GM19468 (cell line): Measurements from ENCODE around the gene AMBN.
A peak's percentile ranks its signal among the peaks of the same experiment; 100 is the strongest.

Experiments used
- ATAC-seq: cut with Tn5 transposase; IDR thresholded peaks from one replicate; pipeline ENCODE4 v1.9.1; 2021; ENCODE audit warnings: mild to moderate bottlenecking, moderate library complexity, moderate number of reproducible peaks; ENCODE audit not compliant: unreplicated experiment; ENCODE audit errors: extremely low read depth

AMBN gene

GRCh38 chr4:70591955-70592582 is at the start of gene AMBN:
Gene AMBN, plus strand, starts transcription at chr4:70592256. Its CDS starts 103 bp downstream, at chr4:70592359.
- ATAC-seq: no peak

- no peak for ATAC-seq
Measured at GRCh38 chr4:70544279-70544868, 47.7 kb upstream of the AMBN start.

GRCh38 chr4:70556856-70557255 is 35.2 kb upstream of the AMBN start:
- ATAC-seq: no peak

- no peak for ATAC-seq
Measured at GRCh38 chr4:70559211-70559830, 32.7 kb upstream of the AMBN start.

- no peak for ATAC-seq
Measured at GRCh38 chr4:70559924-70560323, 32.1 kb upstream of the AMBN start.

- ATAC-seq: no peak
Measured at GRCh38 chr4:70564033-70564432, 28.0 kb upstream of the AMBN start.

- ATAC-seq: no peak
Measured at GRCh38 chr4:70570796-70571195, 21.3 kb upstream of the AMBN start.

GRCh38 chr4:70571772-70572171 is 20.3 kb upstream of the AMBN start:
- no peak for ATAC-seq

GRCh38 chr4:70575964-70576363 is 16.1 kb upstream of the AMBN start:
- ATAC-seq: no peak

- no peak for ATAC-seq
Measured at GRCh38 chr4:70577220-70577927, 14.7 kb upstream of the AMBN start.

- ATAC-seq: no peak
Measured at GRCh38 chr4:70581980-70582379, 10.1 kb upstream of the AMBN start.

- ATAC-seq: no peak
Measured at GRCh38 chr4:70583952-70584834, 7.9 kb upstream of the AMBN start.

- no peak for ATAC-seq
Measured at GRCh38 chr4:70586841-70587240, 5.2 kb upstream of the AMBN start.

GRCh38 chr4:70589785-70590184 is 2.3 kb upstream of the AMBN start:
- ATAC-seq: peak; percentile 94

- no peak for ATAC-seq
Measured at GRCh38 chr4:70594196-70594595, 2.1 kb downstream of the AMBN start.

GRCh38 chr4:70600305-70600704 is 8.2 kb downstream of the AMBN start:
- ATAC-seq: no peak

- no peak for ATAC-seq
Measured at GRCh38 chr4:70600977-70601376, 8.9 kb downstream of the AMBN start.

GRCh38 chr4:70601422-70602039 is 9.5 kb downstream of the AMBN start:
- ATAC-seq: peak; percentile 83

GRCh38 chr4:70603856-70604255 is 11.8 kb downstream of the AMBN start:
- no peak for ATAC-seq

GRCh38 chr4:70606459-70606858 is 14.4 kb downstream of the AMBN start:
- ATAC-seq: no peak
